Esophagus muscularis mucosa (tissue), 4 donors: ENCODE results near the gene BAIAP2.

Experiments used
- CTCF ChIP-seq, 3 experiments: fragments of 200-600 bp in 2 of 3; fragments of 450-650 bp in 1 of 3; sonication (generic) in 2 of 3; IDR thresholded peaks; one replicate each; pipeline ENCODE4 v1.5.1; 2017 to 2019; ENCODE audit warnings: antibody characterized with exemption in 3 of 3, mild to moderate bottlenecking in 2 of 3, moderate library complexity in 1 of 3
- EP300 ChIP-seq: sonication (generic); formaldehyde crosslinking; IDR thresholded peaks from one replicate; pipeline ENCODE4 v1.6.1; 2017; ENCODE audit warnings: antibody characterized with exemption
- POLR2AphosphoS5 ChIP-seq, 2 donors: sonication (generic); formaldehyde crosslinking; IDR thresholded peaks; one replicate each; pipeline ENCODE4 v1.6.1; 2017; ENCODE audit warnings: antibody characterized with exemption in 2 of 2

- TF ChIP-seq POLR2AphosphoS5 (IDR thresholded peaks at IDR 0.05): peak; percentile 8 to 18
- no peak for TF ChIP-seq CTCF (IDR thresholded peaks at IDR 0.05)
- TF ChIP-seq EP300: no peak
These were observed 125.4 kb downstream of the BAIAP2 start for GRCh38 chr17:81160306-81160705.
